ENCODE results near the gene AP4S1.

GRCh38 chr14:31018057-31018645, 7.3 kb upstream of the AP4S1 start:
- TF ChIP-seq, protein P1, sequence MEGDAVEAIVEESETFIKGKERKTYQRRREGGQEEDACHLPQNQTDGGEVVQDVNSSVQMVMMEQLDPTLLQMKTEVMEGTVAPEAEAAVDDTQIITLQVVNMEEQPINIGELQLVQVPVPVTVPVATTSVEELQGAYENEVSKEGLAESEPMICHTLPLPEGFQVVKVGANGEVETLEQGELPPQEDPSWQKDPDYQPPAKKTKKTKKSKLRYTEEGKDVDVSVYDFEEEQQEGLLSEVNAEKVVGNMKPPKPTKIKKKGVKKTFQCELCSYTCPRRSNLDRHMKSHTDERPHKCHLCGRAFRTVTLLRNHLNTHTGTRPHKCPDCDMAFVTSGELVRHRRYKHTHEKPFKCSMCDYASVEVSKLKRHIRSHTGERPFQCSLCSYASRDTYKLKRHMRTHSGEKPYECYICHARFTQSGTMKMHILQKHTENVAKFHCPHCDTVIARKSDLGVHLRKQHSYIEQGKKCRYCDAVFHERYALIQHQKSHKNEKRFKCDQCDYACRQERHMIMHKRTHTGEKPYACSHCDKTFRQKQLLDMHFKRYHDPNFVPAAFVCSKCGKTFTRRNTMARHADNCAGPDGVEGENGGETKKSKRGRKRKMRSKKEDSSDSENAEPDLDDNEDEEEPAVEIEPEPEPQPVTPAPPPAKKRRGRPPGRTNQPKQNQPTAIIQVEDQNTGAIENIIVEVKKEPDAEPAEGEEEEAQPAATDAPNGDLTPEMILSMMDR (IDR thresholded peaks at IDR 0.05), result no peak
- no peak for TF ChIP-seq POLR2A (IDR thresholded peaks at IDR 0.05)
- no peak for TF ChIP-seq POLR2AphosphoS5 (IDR thresholded peaks at IDR 0.05)

Data from stomach (tissue), 4 donors.